Keratinocyte (primary cell): ENCODE data around the gene MCTP2. TPM values are rescaled to one million over a fixed set of nuclear protein-coding genes. Genes with fewer than 3 reads are reported as not detected.

Experiments used
- DNase-seq: peaks from one replicate; pipeline ENCODE4 v3.0.0-alpha.2; 2011; ENCODE audit warnings: low read depth, missing footprints, low spot score
- FAIRE-seq: peaks from 2 replicates; lab custom pipeline; 2011; peaks lifted over from hg19 to GRCh38; lab: Jason Lieb, UNC
- H2AFZ ChIP-seq: 2 replicates; pipeline ENCODE4 v1.6.0; 2012; ENCODE audit warnings: low read length, control low read depth, inconsistent platforms; ENCODE audit not compliant: control insufficient read depth
- H3K27ac ChIP-seq: 2 replicates; pipeline ENCODE4 v1.5.1; 2011; ENCODE audit warnings: low read length; ENCODE audit not compliant: control insufficient read depth, insufficient read depth
- H3K27me3 ChIP-seq: 3 replicates; pipeline ENCODE4 v1.6.0; 2011; ENCODE audit warnings: low read length; ENCODE audit not compliant: control insufficient read depth, insufficient read depth; ENCODE audit errors: extremely low read depth
- H3K36me3 ChIP-seq, 2 experiments: 2 replicates in 1 of 2; 3 replicates in 1 of 2; pipeline ENCODE4 v1.5.1; 2011; ENCODE audit warnings: low read length in 2 of 2, mild to moderate bottlenecking in 1 of 2; ENCODE audit not compliant: control insufficient read depth in 2 of 2, insufficient read depth in 2 of 2; ENCODE audit errors: extremely low read depth in 1 of 2
- H3K4me1 ChIP-seq: 3 replicates; pipeline ENCODE4 v1.5.1; 2011; ENCODE audit warnings: low read length; ENCODE audit not compliant: control insufficient read depth, insufficient read depth; ENCODE audit errors: extremely low read depth
- H3K4me2 ChIP-seq: 3 replicates; pipeline ENCODE4 v1.6.0; 2011; ENCODE audit warnings: low read depth, low read length; ENCODE audit not compliant: control insufficient read depth, insufficient read depth; ENCODE audit errors: extremely low read depth
- H3K4me3 ChIP-seq, 3 experiments: fragments of 200-600 bp in 1 of 3; sonication (generic) in 1 of 3; 2 replicates in 2 of 3; 3 replicates in 1 of 3; pipeline ENCODE4 v1.5.1; 2011 to 2016; ENCODE audit warnings: low read length in 3 of 3, mild to moderate bottlenecking in 3 of 3, control low read depth in 2 of 3, inconsistent platforms in 1 of 3, low read depth in 1 of 3, mixed read lengths in 1 of 3, mixed run types in 1 of 3, moderate library complexity in 1 of 3; ENCODE audit not compliant: control insufficient read depth in 2 of 3, insufficient read depth in 2 of 3; ENCODE audit errors: extremely low read depth in 1 of 3
- H3K79me2 ChIP-seq: 2 replicates; pipeline ENCODE4 v1.6.0; 2012; ENCODE audit warnings: low read length; ENCODE audit not compliant: control insufficient read depth, insufficient read depth
- H3K9ac ChIP-seq: 3 replicates; pipeline ENCODE4 v1.6.0; 2011; ENCODE audit warnings: low read length; ENCODE audit not compliant: control insufficient read depth, insufficient read depth; ENCODE audit errors: extremely low read depth
- H3K9me1 ChIP-seq: 3 replicates; pipeline ENCODE4 v1.6.0; 2011; ENCODE audit warnings: low read length; ENCODE audit not compliant: control insufficient read depth, insufficient read depth; ENCODE audit errors: extremely low read depth
- H3K9me3 ChIP-seq: 2 replicates; pipeline ENCODE4 v1.5.1; 2012; ENCODE audit warnings: low read depth, low read length; ENCODE audit not compliant: control insufficient read depth
- H4K20me1 ChIP-seq: 3 replicates; pipeline ENCODE4 v1.6.0; 2011; ENCODE audit warnings: low read length; ENCODE audit not compliant: control insufficient read depth, insufficient read depth; ENCODE audit errors: extremely low read depth
- CTCF ChIP-seq, 3 experiments: IDR thresholded peaks in 1 of 3; conservative IDR thresholded peaks in 1 of 3; optimal IDR thresholded peaks in 1 of 3; 2 replicates in 2 of 3; 3 replicates in 1 of 3; pipeline versions ENCODE3 to v1.5.1; 2011; ENCODE audit warnings: low read length in 3 of 3, mild to moderate bottlenecking in 3 of 3, moderate library complexity in 2 of 3, control low read depth in 1 of 3, inconsistent platforms in 1 of 3; ENCODE audit not compliant: insufficient read depth in 2 of 3; ENCODE audit errors: extremely low read depth in 1 of 3
- EZH2 ChIP-seq: IDR thresholded peaks from one replicate; pipeline ENCODE4 v1.6.1; 2012; ENCODE audit warnings: inconsistent platforms, mild to moderate bottlenecking, low read length, moderate library complexity
- dilution Hi-C: fragments of 300-500 bp; cut with MboI; formaldehyde crosslinking; loops from one replicate; pipeline ENCODE4 v1.7.0; 2020; ENCODE audit warnings: low sequenced_read_pairs; ENCODE audit not compliant: extremely low pct_ligation_motif_present
- polyA plus RNA-seq, 5 experiments: library from polyadenylated mRNA; depleted of rRNA in 3 of 5; stranded (reverse) in 3 of 5; stranded (forward) in 1 of 5; unstranded in 1 of 5; fragments of >200 nt; gene quantifications; 1 replicate in 1 of 5; 2 replicates in 3 of 5; 3 replicates in 1 of 5; pipeline versions ENCODE4 v1.2.1 to v1.2.3, GENCODE V29; 2011 to 2012; ENCODE audit warnings: missing spikeins in 2 of 5, low read depth in 1 of 5, low replicate concordance in 1 of 5

The MCTP2 gene
- polyA plus RNA-seq, 1 donor (not counting 4 experiments of a cell fraction or from before 2014, with no cell fraction given): 22.0 TPM

GRCh38 chr15:94398001-94398400 is 166.6 kb downstream of the MCTP2 start:
- dilution Hi-C loops: no loop called here
- no peak overlapping the region for H3K4me2 ChIP-seq
- FAIRE-seq: no peak

GRCh38 chr15:94400526-94401298 is 169.4 kb downstream of the MCTP2 start:
- Histone ChIP-seq H3K9me1 (no peaks in the 10 kb centered on the region), H3K4me2 (no peak overlapping the region), H4K20me1 (no peaks in the 10 kb centered on the region), H3K4me3 (no peak overlapping the region), H3K27me3 (no peaks in the 10 kb centered on the region), H2AFZ (no peak overlapping the region), H3K36me3 (no peaks in the 10 kb centered on the region), H3K9me3 (no peaks in the 10 kb centered on the region), H3K27ac (no peak overlapping the region), H3K4me1 (no peaks in the 10 kb centered on the region), H3K9ac (no peak overlapping the region), H3K79me2 (no peaks in the 10 kb centered on the region)
- DNase-seq (no peak), FAIRE-seq (no peak)
- TF ChIP-seq EZH2 (no peak), CTCF (optimal IDR thresholded peaks at IDR 0.05 in 1 of 3, IDR thresholded peaks at IDR 0.05 in 1 of 3, conservative IDR thresholded peaks at IDR 0.05 in 1 of 3; ENCODE audit: extremely low read depth in 1 of 3, insufficient read depth in 2 of 3, low read length in 3 of 3) (no peak)
- dilution Hi-C loops: no loop called here

More at GRCh38 chr15:94398001-94398400, 166.6 kb downstream of the MCTP2 start:
- no peak overlapping the region for H3K27ac ChIP-seq
- H3K27me3 ChIP-seq: no peaks in the 10 kb centered on the region
- H3K36me3 ChIP-seq: no peaks in the 10 kb centered on the region
- H3K4me1 ChIP-seq: no peaks in the 10 kb centered on the region
- no peak overlapping the region for H3K9ac ChIP-seq
- H3K4me3 ChIP-seq: no peak overlapping the region
- H4K20me1 ChIP-seq: no peaks in the 10 kb centered on the region
- no peaks in the 10 kb centered on the region for H3K9me1 ChIP-seq
- no peak for TF ChIP-seq EZH2
- no peak for TF ChIP-seq CTCF (optimal IDR thresholded peaks at IDR 0.05 in 1 of 3, IDR thresholded peaks at IDR 0.05 in 1 of 3, conservative IDR thresholded peaks at IDR 0.05 in 1 of 3; ENCODE audit: extremely low read depth in 1 of 3, insufficient read depth in 2 of 3, low read length in 3 of 3)
- no peaks in the 10 kb centered on the region for H3K9me3 ChIP-seq
- DNase-seq: no peak
- H3K79me2 ChIP-seq: no peaks in the 10 kb centered on the region
- no peak overlapping the region for H2AFZ ChIP-seq
